ENCODE results near the gene MYADML2.
A peak's percentile ranks its signal among the peaks of the same experiment; 100 is the strongest.

MYADML2 gene

GRCh38 chr17:81977211-81977808, 30.3 kb upstream of the MYADML2 start, which contains the start of gene ASPSCR1:
Gene ASPSCR1 (plus strand): TSS chr17:81977629. CDS start chr17:81977647, 18 bp downstream.
- H3K9me3 ChIP-seq (ENCODE audit: control extremely low read depth in 1 of 5, control insufficient read depth in 4 of 5, insufficient read depth in 2 of 5, low read depth in 1 of 5, low read length in 4 of 5), result peaks cover 0 to 9% (median 4%) of the 10 kb centered on the region in 5 experiments
- 0% methylated on average over 74 of the region's 76 CpGs for WGBS (ENCODE audit: insufficient coverage)
- peaks cover 10 to 48% (median 35%) of the 10 kb centered on the region in 4 experiments for H3K4me1 ChIP-seq (ENCODE audit: control extremely low read depth in 1 of 4, control insufficient read depth in 4 of 4, insufficient read depth in 4 of 4, low read length in 3 of 4)
- H3K4me3 ChIP-seq (ENCODE audit: control insufficient read depth in 1 of 7, extremely low read depth in 1 of 7, insufficient read depth in 4 of 7, low read depth in 2 of 7, low read length in 6 of 7), result peak within 1 kb of the TSS; percentile 63 to 86 (median 73)
- DNase-seq, result peak; percentile 88 to 92 (median 91)
- H3K27ac ChIP-seq (ENCODE audit: insufficient read depth in 1 of 2, low read depth in 1 of 2, low read length in 2 of 2, poor library complexity in 1 of 2, severe bottlenecking in 2 of 2), result peak within 1 kb of the TSS; percentile 64 to 85
- POLR2A ChIA-PET, result interaction anchor here (0.7 to 1.1 kb wide), 2 partner anchors 45 to 60 kb away, joined by 3 to 4 read pairs; partner anchors contain the start of genes CENPX and DCXR
- peaks cover 0 to 8% (median 3%) of the 10 kb centered on the region in 4 experiments for H3K36me3 ChIP-seq (ENCODE audit: control insufficient read depth in 4 of 4, insufficient read depth in 4 of 4, low read length in 3 of 4)
- H3K27me3 ChIP-seq (replicated peaks in 2 of 5; ENCODE audit: control insufficient read depth in 4 of 5, insufficient read depth in 5 of 5, low read length in 4 of 5), result peaks cover 0 to 3% (median 0%) of the 10 kb centered on the region in 5 experiments
- CTCF ChIA-PET, result interaction anchor here (1.0 to 2.6 kb wide), 5 partner anchors 15 to 110 kb away, joined by 3 to 13 read pairs (median 6); partner anchors contain the start of gene NOTUM

- H3K27me3 ChIP-seq (replicated peaks in 2 of 5; ENCODE audit: control insufficient read depth in 4 of 5, insufficient read depth in 5 of 5, low read length in 4 of 5), result peaks cover 0 to 3% (median 0%) of the 10 kb centered on the region in 5 experiments
- CTCF ChIA-PET, result interaction anchor here (1.3 to 2.6 kb wide), 6 partner anchors 14 to 53 kb away, joined by 3 to 10 read pairs (median 5); no protein-coding TSS in a partner anchor
- H3K4me3 ChIP-seq (ENCODE audit: control insufficient read depth in 1 of 7, extremely low read depth in 1 of 7, insufficient read depth in 4 of 7, low read depth in 2 of 7, low read length in 6 of 7), result peak overlapping the region; percentile 63 to 86 (median 73)
- DNase-seq, result peak in 2 of 3 donors; percentile 50 to 51
- peak overlapping the region in 1 of 2 experiments; percentile 85 for H3K27ac ChIP-seq (ENCODE audit: insufficient read depth in 1 of 2, low read depth in 1 of 2, low read length in 2 of 2, poor library complexity in 1 of 2, severe bottlenecking in 2 of 2)
- 26% methylated on average over 25 of the region's 30 CpGs for WGBS (ENCODE audit: insufficient coverage)
- POLR2A ChIA-PET, result interaction anchor here (0.7 to 1.1 kb wide), 2 partner anchors 46 to 61 kb away, joined by 3 to 4 read pairs; partner anchors contain the start of genes CENPX and DCXR
- peaks cover 10 to 46% (median 35%) of the 10 kb centered on the region in 4 experiments for H3K4me1 ChIP-seq (ENCODE audit: control extremely low read depth in 1 of 4, control insufficient read depth in 4 of 4, insufficient read depth in 4 of 4, low read length in 3 of 4)
- peaks cover 0 to 6% (median 3%) of the 10 kb centered on the region in 4 experiments for H3K36me3 ChIP-seq (ENCODE audit: control insufficient read depth in 4 of 4, insufficient read depth in 4 of 4, low read length in 3 of 4)
- H3K9me3 ChIP-seq (ENCODE audit: control extremely low read depth in 1 of 5, control insufficient read depth in 4 of 5, insufficient read depth in 2 of 5, low read depth in 1 of 5, low read length in 4 of 5), result peaks cover 0 to 9% (median 4%) of the 10 kb centered on the region in 5 experiments
These were observed 29.5 kb upstream of the MYADML2 start for GRCh38 chr17:81976332-81977210.

DNA sequence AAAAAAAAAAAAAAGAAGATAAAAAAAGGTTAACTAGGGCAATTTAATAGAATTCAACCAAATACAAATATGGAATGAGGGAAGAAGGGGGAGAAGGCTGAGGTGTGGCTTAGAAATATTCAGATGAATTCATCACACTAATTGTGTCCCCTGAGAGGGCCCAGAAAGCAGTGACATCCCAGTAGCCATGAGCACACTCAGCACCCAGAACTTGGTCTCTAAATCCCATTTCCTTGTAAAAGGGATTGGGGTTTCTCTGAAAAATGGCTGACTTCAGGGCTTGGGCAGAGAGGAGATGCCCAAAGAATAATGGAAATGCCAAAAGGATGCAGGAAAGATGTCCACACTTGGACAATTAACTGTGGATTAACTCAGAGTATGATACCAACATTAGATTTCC, 26.4 kb upstream of the MYADML2 start:
- CTCF ChIA-PET, result no interaction called here
- POLR2A ChIA-PET, result interaction anchor here (1.1 kb wide), 1 partner anchor 14 kb away, joined by 3 read pairs; no protein-coding TSS in a partner anchor
- peaks cover 0 to 24% (median 16%) of the 10 kb centered on the region in 4 experiments for H3K4me1 ChIP-seq (ENCODE audit: control extremely low read depth in 1 of 4, control insufficient read depth in 4 of 4, insufficient read depth in 4 of 4, low read length in 3 of 4)
- H3K4me3 ChIP-seq (ENCODE audit: control insufficient read depth in 1 of 7, extremely low read depth in 1 of 7, insufficient read depth in 4 of 7, low read depth in 2 of 7, low read length in 6 of 7), result no peak overlapping the region
- no peaks in the 10 kb centered on the region for H3K36me3 ChIP-seq (ENCODE audit: control insufficient read depth in 4 of 4, insufficient read depth in 4 of 4, low read length in 3 of 4)
- H3K9me3 ChIP-seq (ENCODE audit: control extremely low read depth in 1 of 5, control insufficient read depth in 4 of 5, insufficient read depth in 2 of 5, low read depth in 1 of 5, low read length in 4 of 5), result peaks cover 0 to 9% (median 4%) of the 10 kb centered on the region in 5 experiments
- H3K27me3 ChIP-seq (replicated peaks in 2 of 5; ENCODE audit: control insufficient read depth in 4 of 5, insufficient read depth in 5 of 5, low read length in 4 of 5), result no peaks in the 10 kb centered on the region
- no peak overlapping the region for H3K27ac ChIP-seq (ENCODE audit: insufficient read depth in 1 of 2, low read depth in 1 of 2, low read length in 2 of 2, poor library complexity in 1 of 2, severe bottlenecking in 2 of 2)
- DNase-seq, result no peak

GRCh38 chr17:81968850-81969812, 22.1 kb upstream of the MYADML2 start:
- ChIA-PET CTCF (interaction anchor here (2.4 to 3.6 kb wide), 2 partner anchors 9 to 52 kb away, joined by 12 to 21 read pairs; partner anchors contain the start of gene CENPX), POLR2A (no interaction called here)
- Histone ChIP-seq H3K27me3 (replicated peaks in 2 of 5; ENCODE audit: control insufficient read depth in 4 of 5, insufficient read depth in 5 of 5, low read length in 4 of 5) (peaks cover 0 to 1% (median 0%) of the 10 kb centered on the region in 5 experiments), H3K4me1 (ENCODE audit: control extremely low read depth in 1 of 4, control insufficient read depth in 4 of 4, insufficient read depth in 4 of 4, low read length in 3 of 4) (peaks cover 0 to 38% (median 32%) of the 10 kb centered on the region in 4 experiments), H3K4me3 (ENCODE audit: control insufficient read depth in 1 of 7, extremely low read depth in 1 of 7, insufficient read depth in 4 of 7, low read depth in 2 of 7, low read length in 6 of 7) (no peak overlapping the region), H3K9me3 (ENCODE audit: control extremely low read depth in 1 of 5, control insufficient read depth in 4 of 5, insufficient read depth in 2 of 5, low read depth in 1 of 5, low read length in 4 of 5) (peaks cover 0 to 9% (median 4%) of the 10 kb centered on the region in 5 experiments), H3K36me3 (ENCODE audit: control insufficient read depth in 4 of 4, insufficient read depth in 4 of 4, low read length in 3 of 4) (no peaks in the 10 kb centered on the region), H3K27ac (ENCODE audit: insufficient read depth in 1 of 2, low read depth in 1 of 2, low read length in 2 of 2, poor library complexity in 1 of 2, severe bottlenecking in 2 of 2) (no peak overlapping the region)
- 90% methylated on average over 9 of the region's 12 CpGs for WGBS (ENCODE audit: insufficient coverage)
- DNase-seq, result no peak

- peaks cover 0 to 38% (median 32%) of the 10 kb centered on the region in 4 experiments for H3K4me1 ChIP-seq (ENCODE audit: control extremely low read depth in 1 of 4, control insufficient read depth in 4 of 4, insufficient read depth in 4 of 4, low read length in 3 of 4)
- POLR2A ChIA-PET, result no interaction called here
These were observed 21.3 kb upstream of the MYADML2 start for GRCh38 chr17:81968396-81968745.

More at GRCh38 chr17:81968396-81968745, 21.3 kb upstream of the MYADML2 start:
- Histone ChIP-seq H3K4me3 (ENCODE audit: control insufficient read depth in 1 of 7, extremely low read depth in 1 of 7, insufficient read depth in 4 of 7, low read depth in 2 of 7, low read length in 6 of 7) (peak overlapping the region in 3 of 7 experiments; percentile 10 to 60 (median 43)), H3K27ac (ENCODE audit: insufficient read depth in 1 of 2, low read depth in 1 of 2, low read length in 2 of 2, poor library complexity in 1 of 2, severe bottlenecking in 2 of 2) (no peak overlapping the region), H3K36me3 (ENCODE audit: control insufficient read depth in 4 of 4, insufficient read depth in 4 of 4, low read length in 3 of 4) (no peaks in the 10 kb centered on the region), H3K27me3 (replicated peaks in 2 of 5; ENCODE audit: control insufficient read depth in 4 of 5, insufficient read depth in 5 of 5, low read length in 4 of 5) (peaks cover 0 to 7% (median 4%) of the 10 kb centered on the region in 5 experiments), H3K9me3 (ENCODE audit: control extremely low read depth in 1 of 5, control insufficient read depth in 4 of 5, insufficient read depth in 2 of 5, low read depth in 1 of 5, low read length in 4 of 5) (peaks cover 0 to 2% (median 1%) of the 10 kb centered on the region in 5 experiments)
- WGBS (ENCODE audit: insufficient coverage), result 92% methylated on average over 5 of the region's 7 CpGs
- DNase-seq, result no peak
- CTCF ChIA-PET, result interaction anchor here (1.5 to 3.6 kb wide), 3 partner anchors 9 to 53 kb away, joined by 4 to 21 read pairs (median 12); partner anchors contain the start of gene CENPX

Data from common myeloid progenitor, CD34-positive (primary cell).